Measurements from ENCODE around the gene CELSR2. TPM values are rescaled to one million over a fixed set of nuclear protein-coding genes. Genes with fewer than 3 reads are reported as not detected.

The CELSR2 gene
- total and polyA plus RNA-seq, 2 donors (not counting 1 experiment from before 2014, with no cell fraction given): 0.57 to 2.7 TPM

DNA sequence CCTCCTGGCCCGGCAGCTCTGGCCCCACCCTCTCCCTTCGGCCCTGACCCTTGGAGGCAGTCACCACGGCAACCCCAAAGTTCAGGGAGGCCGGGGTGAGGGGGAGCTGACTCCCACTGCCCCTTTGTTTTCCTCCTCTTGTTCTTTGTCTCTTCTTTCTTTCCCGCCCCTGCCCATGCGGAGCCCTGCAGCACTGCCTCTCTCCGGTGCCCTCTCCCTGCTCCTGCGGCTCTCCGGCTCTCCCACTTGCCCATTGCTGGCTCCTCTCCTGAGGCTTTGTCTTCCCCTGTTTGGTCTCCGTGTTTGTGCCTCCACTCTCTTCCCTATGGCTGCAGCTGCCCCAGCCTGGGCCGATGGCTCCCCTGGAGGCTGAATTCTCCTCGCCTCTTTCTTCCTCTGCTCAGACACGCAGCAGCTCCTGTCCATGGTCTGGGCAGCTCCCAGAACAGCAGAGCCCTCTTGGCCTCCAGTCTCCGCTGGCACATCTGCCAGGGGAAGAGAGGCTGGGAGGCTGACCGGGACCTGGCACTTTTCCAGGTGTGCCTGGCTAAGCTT lies 5.8 kb downstream of the CELSR2 start:
- Histone ChIP-seq H3K27ac (ENCODE audit: low read length in 2 of 2) (no peak overlapping the region), H3K4me2 (replicated peaks; ENCODE audit: low read depth, low read length, poor library complexity, severe bottlenecking) (no peak overlapping the region), H4K20me1 (ENCODE audit: control insufficient read depth, insufficient read depth, low read length, poor library complexity, severe bottlenecking) (no peaks in the 10 kb centered on the region), H3K79me2 (ENCODE audit: control insufficient read depth, insufficient read depth, low read length) (no peaks in the 10 kb centered on the region), H3K4me3 (ENCODE audit: control extremely low read depth in 1 of 5, extremely low read depth in 1 of 5, insufficient read depth in 1 of 5, low read depth in 2 of 5, low read length in 4 of 5) (no peak overlapping the region), H3K4me1 (ENCODE audit: control insufficient read depth in 2 of 2, insufficient read depth in 2 of 2, low read length in 2 of 2) (peaks cover 3 to 14% of the 10 kb centered on the region in 2 donors), H3K9ac (ENCODE audit: low read length) (no peak overlapping the region), H3K36me3 (replicated peaks in 1 of 2; ENCODE audit: control extremely low read depth in 1 of 2, control insufficient read depth in 1 of 2, extremely low read depth in 1 of 2, insufficient read depth in 2 of 2, low read length in 1 of 2) (no peaks in the 10 kb centered on the region), H3K9me3 (ENCODE audit: control extremely low read depth in 1 of 3, control insufficient read depth in 2 of 3, insufficient read depth in 1 of 3, low read length in 2 of 3) (peaks cover 0 to 14% (median 0%) of the 10 kb centered on the region in 3 donors), H3K27me3 (replicated peaks in 1 of 4; ENCODE audit: control extremely low read depth in 1 of 4, control insufficient read depth in 3 of 4, insufficient read depth in 4 of 4, low read length in 3 of 4) (peaks cover 0 to 10% (median 4%) of the 10 kb centered on the region in 4 experiments), H2AFZ (ENCODE audit: insufficient read depth, low read depth, low read length, poor library complexity, severe bottlenecking) (no peak overlapping the region)
- intact Hi-C loops (cut with micrococcal nuclease): no loop called here
- Mint-ChIP-seq H3K9me3 (ENCODE audit: insufficient read depth) (no peaks in the 10 kb centered on the region), H3K27ac (no peak overlapping the region), H3K4me1 (peaks cover 7% of the 10 kb centered on the region), H3K4me3 (no peak overlapping the region), H3K27me3 (peaks cover 4% of the 10 kb centered on the region)
- ATAC-seq (ENCODE audit: low read depth): no peak
- CTCF ChIA-PET: no interaction called here
- TF ChIP-seq, protein P1, sequence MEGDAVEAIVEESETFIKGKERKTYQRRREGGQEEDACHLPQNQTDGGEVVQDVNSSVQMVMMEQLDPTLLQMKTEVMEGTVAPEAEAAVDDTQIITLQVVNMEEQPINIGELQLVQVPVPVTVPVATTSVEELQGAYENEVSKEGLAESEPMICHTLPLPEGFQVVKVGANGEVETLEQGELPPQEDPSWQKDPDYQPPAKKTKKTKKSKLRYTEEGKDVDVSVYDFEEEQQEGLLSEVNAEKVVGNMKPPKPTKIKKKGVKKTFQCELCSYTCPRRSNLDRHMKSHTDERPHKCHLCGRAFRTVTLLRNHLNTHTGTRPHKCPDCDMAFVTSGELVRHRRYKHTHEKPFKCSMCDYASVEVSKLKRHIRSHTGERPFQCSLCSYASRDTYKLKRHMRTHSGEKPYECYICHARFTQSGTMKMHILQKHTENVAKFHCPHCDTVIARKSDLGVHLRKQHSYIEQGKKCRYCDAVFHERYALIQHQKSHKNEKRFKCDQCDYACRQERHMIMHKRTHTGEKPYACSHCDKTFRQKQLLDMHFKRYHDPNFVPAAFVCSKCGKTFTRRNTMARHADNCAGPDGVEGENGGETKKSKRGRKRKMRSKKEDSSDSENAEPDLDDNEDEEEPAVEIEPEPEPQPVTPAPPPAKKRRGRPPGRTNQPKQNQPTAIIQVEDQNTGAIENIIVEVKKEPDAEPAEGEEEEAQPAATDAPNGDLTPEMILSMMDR (IDR thresholded peaks at IDR 0.05): no peak
- no peak for TF ChIP-seq EZH2 (IDR thresholded peaks at IDR 0.05; ENCODE audit: borderline replicate concordance, insufficient read depth, low read depth, low read length, poor library complexity, severe bottlenecking)
- WGBS (ENCODE audit: insufficient coverage): 85% methylated on average over 14 of the region's 15 CpGs
- POLR2A ChIA-PET: no interaction called here
- DNase-seq: no peak

DNA sequence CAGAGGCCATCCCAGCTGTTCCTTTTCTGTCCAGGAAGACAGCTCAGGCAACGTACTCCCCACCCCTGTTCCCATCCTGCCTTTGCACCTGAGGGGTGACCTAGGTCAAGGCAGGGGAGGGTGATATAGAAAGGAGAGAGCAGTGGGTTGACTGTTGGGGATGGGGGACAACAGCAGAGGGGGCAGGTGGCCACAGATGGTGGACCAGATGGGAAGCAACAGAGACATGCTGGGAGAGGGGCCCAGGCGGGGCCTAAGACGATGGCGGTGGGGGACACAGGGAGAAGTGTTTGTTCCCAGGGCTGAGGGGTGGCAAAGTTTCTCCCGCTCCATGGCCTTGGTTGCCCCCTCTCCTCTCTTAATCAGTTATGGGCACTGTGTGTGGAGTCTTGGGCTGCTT lies 6.3 kb downstream of the CELSR2 start:
- Histone ChIP-seq H2AFZ (ENCODE audit: insufficient read depth, low read depth, low read length, poor library complexity, severe bottlenecking) (no peak overlapping the region), H3K4me1 (ENCODE audit: control insufficient read depth in 2 of 2, insufficient read depth in 2 of 2, low read length in 2 of 2) (peaks cover 0 to 11% of the 10 kb centered on the region in 2 donors), H3K27ac (ENCODE audit: low read length in 2 of 2) (no peak overlapping the region), H3K4me3 (ENCODE audit: control extremely low read depth in 1 of 5, extremely low read depth in 1 of 5, insufficient read depth in 1 of 5, low read depth in 2 of 5, low read length in 4 of 5) (no peak overlapping the region), H3K4me2 (replicated peaks; ENCODE audit: low read depth, low read length, poor library complexity, severe bottlenecking) (no peak overlapping the region), H3K9ac (ENCODE audit: low read length) (no peak overlapping the region), H4K20me1 (ENCODE audit: control insufficient read depth, insufficient read depth, low read length, poor library complexity, severe bottlenecking) (no peaks in the 10 kb centered on the region), H3K79me2 (ENCODE audit: control insufficient read depth, insufficient read depth, low read length) (no peaks in the 10 kb centered on the region), H3K9me3 (ENCODE audit: control extremely low read depth in 1 of 3, control insufficient read depth in 2 of 3, insufficient read depth in 1 of 3, low read length in 2 of 3) (peaks cover 0 to 12% (median 0%) of the 10 kb centered on the region in 3 donors), H3K27me3 (replicated peaks in 1 of 4; ENCODE audit: control extremely low read depth in 1 of 4, control insufficient read depth in 3 of 4, insufficient read depth in 4 of 4, low read length in 3 of 4) (peaks cover 0 to 5% (median 2%) of the 10 kb centered on the region in 4 experiments), H3K36me3 (replicated peaks in 1 of 2; ENCODE audit: control extremely low read depth in 1 of 2, control insufficient read depth in 1 of 2, extremely low read depth in 1 of 2, insufficient read depth in 2 of 2, low read length in 1 of 2) (no peaks in the 10 kb centered on the region)
- H3K4me3 Mint-ChIP-seq: no peak overlapping the region
- no peak for TF ChIP-seq EZH2 (IDR thresholded peaks at IDR 0.05; ENCODE audit: borderline replicate concordance, insufficient read depth, low read depth, low read length, poor library complexity, severe bottlenecking)
- TF ChIP-seq, protein P1 (IDR thresholded peaks at IDR 0.05): no peak
- no peak overlapping the region for H3K27ac Mint-ChIP-seq
- ChIA-PET POLR2A (no interaction called here), CTCF (no interaction called here)
- peaks cover 4% of the 10 kb centered on the region for H3K27me3 Mint-ChIP-seq
- H3K4me1 Mint-ChIP-seq: peaks cover 7% of the 10 kb centered on the region
- H3K9me3 Mint-ChIP-seq (ENCODE audit: insufficient read depth): no peaks in the 10 kb centered on the region
- intact Hi-C loops (cut with micrococcal nuclease): no loop called here
- DNase-seq (no peak), ATAC-seq (ENCODE audit: low read depth) (no peak)
- no CpG with 5 or more reads among the region's 5 CpGs for WGBS (ENCODE audit: insufficient coverage)

Data from B cell (primary cell).